ENCODE results near the gene CPS1.

- TF ChIP-seq POLR2A (IDR thresholded peaks at IDR 0.05) (no peak), POLR2AphosphoS5 (IDR thresholded peaks at IDR 0.05) (no peak)
Observed at GRCh38 chr2:210557721-210558120, 1.3 kb downstream of the CPS1 start.

Data from gastroesophageal sphincter (tissue), 2 donors.